ENCODE data around the gene SPEM1.
A peak's percentile ranks its signal among the peaks of the same experiment; 100 is the strongest.

SPEM1 gene

DNA sequence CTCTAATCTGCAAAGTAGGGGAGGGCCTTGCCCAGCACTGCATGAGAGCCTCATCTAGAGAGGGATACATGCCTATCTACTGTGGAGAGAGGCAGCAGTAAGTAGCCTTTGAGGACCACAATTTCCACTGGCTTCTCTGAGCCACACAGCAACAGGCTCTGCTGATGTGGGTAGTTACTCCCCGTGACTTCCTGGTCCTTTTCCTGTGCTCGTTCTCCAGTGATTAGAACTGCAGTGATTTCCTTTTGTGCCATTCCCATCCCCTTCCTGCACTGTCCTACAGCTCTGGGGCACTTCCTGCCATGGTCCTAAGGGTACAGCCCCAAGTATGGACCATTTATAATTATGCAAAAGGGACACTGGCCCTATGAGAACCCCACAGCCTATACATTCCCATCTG, 28.8 kb upstream of the SPEM1 start:
- no peak for DNase-seq (ENCODE audit: low read depth)
- H3K4me3 ChIP-seq (ENCODE audit: low read depth, low read length) = no peak overlapping the region
- in situ Hi-C loops (cut with HindIII; ENCODE audit: low sequenced_read_pairs) = no loop called here
- TF ChIP-seq, protein P1, sequence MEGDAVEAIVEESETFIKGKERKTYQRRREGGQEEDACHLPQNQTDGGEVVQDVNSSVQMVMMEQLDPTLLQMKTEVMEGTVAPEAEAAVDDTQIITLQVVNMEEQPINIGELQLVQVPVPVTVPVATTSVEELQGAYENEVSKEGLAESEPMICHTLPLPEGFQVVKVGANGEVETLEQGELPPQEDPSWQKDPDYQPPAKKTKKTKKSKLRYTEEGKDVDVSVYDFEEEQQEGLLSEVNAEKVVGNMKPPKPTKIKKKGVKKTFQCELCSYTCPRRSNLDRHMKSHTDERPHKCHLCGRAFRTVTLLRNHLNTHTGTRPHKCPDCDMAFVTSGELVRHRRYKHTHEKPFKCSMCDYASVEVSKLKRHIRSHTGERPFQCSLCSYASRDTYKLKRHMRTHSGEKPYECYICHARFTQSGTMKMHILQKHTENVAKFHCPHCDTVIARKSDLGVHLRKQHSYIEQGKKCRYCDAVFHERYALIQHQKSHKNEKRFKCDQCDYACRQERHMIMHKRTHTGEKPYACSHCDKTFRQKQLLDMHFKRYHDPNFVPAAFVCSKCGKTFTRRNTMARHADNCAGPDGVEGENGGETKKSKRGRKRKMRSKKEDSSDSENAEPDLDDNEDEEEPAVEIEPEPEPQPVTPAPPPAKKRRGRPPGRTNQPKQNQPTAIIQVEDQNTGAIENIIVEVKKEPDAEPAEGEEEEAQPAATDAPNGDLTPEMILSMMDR (IDR thresholded peaks at IDR 0.05; ENCODE audit: low read depth, low read length, missing control alignments) = no peak

DNA sequence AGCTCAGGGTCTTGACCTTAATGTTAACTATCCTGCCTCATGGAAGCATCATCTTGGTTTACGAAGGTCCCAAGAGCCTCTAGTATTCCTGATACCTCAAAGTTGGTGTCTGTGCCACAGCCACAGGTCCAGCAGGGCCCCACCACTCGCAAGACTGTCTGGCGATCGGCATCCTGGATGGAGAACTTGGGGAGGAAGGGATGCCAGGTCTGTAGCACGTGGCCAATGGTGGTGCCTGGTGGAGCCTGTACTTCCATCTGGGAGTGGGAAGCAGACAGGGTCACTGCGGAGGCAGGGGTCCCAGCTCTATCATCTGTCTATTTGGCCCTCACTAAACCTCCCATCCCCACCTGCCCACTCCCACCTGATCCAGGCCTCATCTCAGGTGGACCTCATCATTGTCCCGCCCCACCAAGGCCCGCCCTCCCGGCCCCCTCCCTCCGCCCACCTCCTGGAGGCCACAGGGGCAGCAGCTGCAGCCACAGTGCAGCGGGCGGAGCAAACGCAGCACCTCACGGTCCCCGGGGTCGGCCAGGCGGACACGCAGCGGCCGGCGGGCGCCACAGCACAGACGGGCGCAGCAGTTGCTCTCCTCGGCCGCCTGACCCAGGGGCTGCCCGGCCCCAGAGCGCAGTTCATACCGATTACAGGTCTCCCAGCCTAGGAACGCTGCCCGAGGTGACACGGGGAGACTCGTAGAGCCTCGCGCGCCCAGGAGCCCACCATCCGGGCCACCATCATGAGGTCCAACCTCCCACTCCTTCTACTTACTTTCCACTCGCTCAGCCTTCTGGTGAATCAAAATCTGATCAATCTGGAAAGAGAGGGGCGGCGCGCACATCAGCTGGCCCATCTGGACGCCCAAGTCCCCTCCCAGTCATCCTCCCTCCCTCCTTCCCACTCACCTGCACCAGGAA, 27.2 kb upstream of the SPEM1 start:
- TF ChIP-seq, protein P1 (IDR thresholded peaks at IDR 0.05; ENCODE audit: low read depth, low read length, missing control alignments) = no peak
- peak overlapping the region; percentile 70 for H3K4me3 ChIP-seq (ENCODE audit: low read depth, low read length)
- DNase-seq (ENCODE audit: low read depth) = no peak
- in situ Hi-C loops (cut with HindIII; ENCODE audit: low sequenced_read_pairs) = no loop called here

DNA sequence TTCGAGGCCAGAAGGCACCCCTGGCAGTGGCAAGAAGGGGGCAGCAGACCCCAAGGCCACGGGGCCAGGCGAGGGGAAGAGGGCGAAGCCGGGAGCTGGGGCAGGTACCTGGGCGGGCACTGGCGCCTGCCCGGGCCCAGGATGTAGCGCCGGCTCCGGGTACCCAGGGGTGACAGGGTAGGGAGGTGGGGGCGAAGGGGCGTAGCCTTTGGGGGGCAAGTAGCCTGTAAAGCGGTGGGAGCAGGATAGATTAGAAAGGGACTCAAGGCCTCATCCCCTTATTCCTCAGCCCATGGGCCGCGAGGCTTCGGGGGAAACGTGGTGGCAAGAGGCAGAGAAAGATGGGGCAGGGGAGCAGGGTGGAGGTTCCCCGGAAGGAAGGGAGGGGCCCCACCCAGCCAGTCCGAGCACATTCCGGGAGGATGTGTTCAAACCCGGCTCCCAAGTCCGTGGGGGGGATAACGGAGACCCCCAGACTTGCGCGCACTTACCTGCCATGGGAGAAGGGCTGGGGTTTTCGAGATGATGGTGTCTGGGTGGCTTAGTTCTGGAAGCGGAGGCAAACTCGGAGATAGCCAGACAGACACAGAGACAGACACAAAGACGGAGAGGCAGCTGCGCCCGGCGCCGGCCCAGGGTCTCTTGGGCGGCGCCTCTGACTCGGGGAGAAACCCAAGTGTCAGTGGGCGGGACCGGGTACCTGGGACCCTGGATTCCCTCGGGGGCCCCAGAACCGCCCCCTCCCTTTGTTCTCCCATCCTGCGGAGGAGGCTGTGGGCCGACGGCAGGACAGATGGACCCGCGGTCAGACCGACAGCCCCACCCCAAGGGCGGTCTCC, 26.3 kb upstream of the SPEM1 start:
- DNase-seq (ENCODE audit: low read depth) = no peak
- in situ Hi-C loops (cut with HindIII; ENCODE audit: low sequenced_read_pairs) = no loop called here
- TF ChIP-seq, protein P1 (IDR thresholded peaks at IDR 0.05; ENCODE audit: low read depth, low read length, missing control alignments) = peak; percentile 30
- H3K4me3 ChIP-seq (ENCODE audit: low read depth, low read length) = peak overlapping the region; percentile 70

DNA sequence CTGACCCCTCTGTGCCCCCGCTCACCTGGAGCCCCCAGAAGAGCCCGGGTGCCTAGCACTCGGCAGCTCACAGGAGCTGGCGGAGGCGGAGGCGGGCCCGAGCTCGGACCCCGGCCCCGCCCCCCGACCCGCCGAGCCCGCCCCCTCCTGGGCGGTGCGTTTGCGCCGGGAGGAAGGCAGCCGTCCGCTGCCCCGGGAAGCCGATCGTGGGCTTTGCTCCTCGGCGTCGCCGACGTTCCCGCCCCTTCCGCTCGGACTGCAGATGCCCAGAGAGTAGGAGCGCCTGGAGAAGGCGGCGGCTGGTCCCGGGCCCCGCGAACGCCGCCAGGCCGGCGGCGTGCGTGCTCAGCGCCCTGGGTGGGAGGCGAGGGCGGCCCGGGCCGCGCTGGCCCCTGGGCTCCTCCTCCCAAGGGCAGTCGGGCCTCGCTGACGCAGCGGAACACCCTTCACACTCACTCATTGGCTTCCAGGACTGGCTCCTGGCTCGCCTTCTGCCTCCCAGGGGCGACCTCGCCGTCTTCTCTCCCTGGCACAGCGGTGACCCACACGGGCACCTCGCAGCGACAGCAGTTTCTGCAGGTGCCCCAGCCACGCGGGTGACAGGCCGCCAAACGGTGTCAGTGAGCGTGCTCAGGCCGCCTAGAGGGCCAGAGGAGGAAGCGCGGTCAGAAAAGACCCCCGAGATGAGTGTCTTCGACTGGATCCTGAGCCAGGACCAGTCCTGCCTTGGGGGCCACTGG, 25.5 kb upstream of the SPEM1 start, which contains the start of gene PLSCR3:
PLSCR3 (minus strand) TSS at position 74 of the 740 bp plus-strand sequence. CDS start 415 bp downstream, outside the sequence.
- TF ChIP-seq, protein P1 (IDR thresholded peaks at IDR 0.05; ENCODE audit: low read depth, low read length, missing control alignments) = peak; percentile 57
- in situ Hi-C loops (cut with HindIII; ENCODE audit: low sequenced_read_pairs) = no loop called here

DNA sequence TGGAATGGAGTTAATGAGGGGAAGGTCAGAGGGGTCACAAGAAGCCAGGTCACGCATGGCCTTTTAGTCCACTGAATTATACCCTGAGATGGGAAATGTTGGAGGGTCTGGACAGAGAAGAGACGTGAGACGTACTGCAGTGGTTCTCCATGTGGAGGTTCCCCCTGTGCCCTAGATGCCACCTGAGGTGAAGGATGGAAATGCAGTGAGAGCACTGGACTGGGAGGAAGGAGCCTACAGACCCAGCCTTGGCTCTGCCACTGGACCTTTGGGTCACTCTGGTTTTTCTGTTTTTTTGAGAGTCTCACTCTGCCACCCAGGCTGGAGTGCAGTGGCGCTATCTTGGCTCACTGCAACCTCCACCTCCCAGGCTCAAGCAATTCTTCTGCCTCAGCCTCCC, 24.0 kb upstream of the SPEM1 start:
- H3K4me3 ChIP-seq (ENCODE audit: low read depth, low read length) = no peak overlapping the region
- TF ChIP-seq, protein P1 (IDR thresholded peaks at IDR 0.05; ENCODE audit: low read depth, low read length, missing control alignments) = no peak
- DNase-seq (ENCODE audit: low read depth) = no peak
- in situ Hi-C loops (cut with HindIII; ENCODE audit: low sequenced_read_pairs) = no loop called here

More for the DNA sequence above, 25.5 kb upstream of the SPEM1 start, which contains the start of gene PLSCR3:
- H3K4me3 ChIP-seq (ENCODE audit: low read depth, low read length) = peak within 1 kb of the TSS; percentile 70
- DNase-seq (ENCODE audit: low read depth) = peak; percentile 48

DNA sequence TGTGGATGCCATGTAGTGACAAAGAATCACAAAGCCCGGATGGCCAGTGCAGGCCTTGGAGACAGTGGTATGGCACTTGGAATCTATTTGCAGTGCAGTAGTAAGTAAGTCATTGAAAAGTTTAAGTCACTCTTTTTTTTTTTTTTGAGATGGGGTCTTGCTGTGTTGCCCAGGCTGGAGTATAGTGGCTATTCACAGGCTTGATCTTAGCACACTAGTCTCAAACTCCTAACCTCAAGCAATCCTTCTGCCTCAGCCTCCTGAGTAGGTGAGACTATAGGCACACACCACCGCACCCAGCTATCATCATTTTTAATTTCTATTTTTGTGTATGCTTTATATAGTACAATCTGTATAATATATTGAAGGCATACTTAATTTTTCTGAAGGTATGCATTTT, 21.5 kb upstream of the SPEM1 start:
- TF ChIP-seq, protein P1 (IDR thresholded peaks at IDR 0.05; ENCODE audit: low read depth, low read length, missing control alignments) = no peak
- in situ Hi-C loops (cut with HindIII; ENCODE audit: low sequenced_read_pairs) = no loop called here
- H3K4me3 ChIP-seq (ENCODE audit: low read depth, low read length) = no peak overlapping the region
- no peak for DNase-seq (ENCODE audit: low read depth)
